CD4-positive, alpha-beta memory T cell (primary cell): Measurements from ENCODE around the gene KCNN3. TPM values are rescaled to one million over a fixed set of nuclear protein-coding genes. Genes with fewer than 3 reads are reported as not detected.

Source experiments
- CTCF ChIA-PET: fragments of 350-600 bp; sonication (Branson Sonifier 250); formaldehyde crosslinking; loops from one replicate; lab custom pipeline; 2021; ENCODE audit warnings: inconsistent platforms; ENCODE audit not compliant: partially characterized antibody; lab: Charles Lee
- POLR2A ChIA-PET: fragments of 350-600 bp; sonication (Branson Sonifier 250); formaldehyde crosslinking; loops from one replicate; lab custom pipeline; 2021; ENCODE audit not compliant: partially characterized antibody; lab: Charles Lee
- DNase-seq, 5 donors: peaks; one replicate each; pipeline versions ENCODE4 v3.0.0 to v3.0.0-alpha.2; 2020 to 2022; ENCODE audit warnings: mixed read lengths in 1 of 5
- H3K27ac ChIP-seq: one replicate; pipeline ENCODE4 v1.7.0; 2013; ENCODE audit warnings: low read depth, low read length
- H3K27me3 ChIP-seq: 2 replicates; pipeline ENCODE4 v1.7.0; 2013; ENCODE audit warnings: mild to moderate bottlenecking, low read length, moderate library complexity; ENCODE audit not compliant: insufficient read depth
- H3K36me3 ChIP-seq: 2 replicates; pipeline ENCODE4 v1.7.0; 2013; ENCODE audit warnings: mild to moderate bottlenecking, low read length, moderate library complexity; ENCODE audit not compliant: insufficient read depth
- H3K4me1 ChIP-seq: 2 replicates; pipeline ENCODE4 v1.7.0; 2013; ENCODE audit warnings: mild to moderate bottlenecking, low read length, moderate library complexity; ENCODE audit not compliant: insufficient read depth
- H3K4me3 ChIP-seq, 2 donors: one replicate each; pipeline ENCODE4 v1.7.0; 2013; ENCODE audit warnings: low read length in 2 of 2, mild to moderate bottlenecking in 1 of 2
- H3K9me3 ChIP-seq, 2 donors: one replicate each; pipeline ENCODE4 v1.7.0; 2013; ENCODE audit warnings: low read length in 2 of 2, control low read depth in 1 of 2; ENCODE audit not compliant: control insufficient read depth in 1 of 2
- H3K27ac Mint-ChIP-seq, 7 donors: one replicate each; pipeline ENCODE4 v1.8.0; 2020 to 2021; ENCODE audit warnings: mixed read lengths in 7 of 7, mild to moderate bottlenecking in 6 of 7, inconsistent platforms in 3 of 7, moderate library complexity in 3 of 7
- H3K27me3 Mint-ChIP-seq, 2 donors: one replicate each; pipeline ENCODE4 v1.8.0; 2020 to 2021; ENCODE audit warnings: mixed read lengths in 2 of 2
- H3K36me3 Mint-ChIP-seq, 2 donors: one replicate each; pipeline ENCODE4 v1.8.0; 2020 to 2021; ENCODE audit warnings: mixed read lengths in 2 of 2, inconsistent platforms in 1 of 2, mild to moderate bottlenecking in 1 of 2
- H3K4me1 Mint-ChIP-seq, 4 donors: one replicate each; pipeline ENCODE4 v1.8.0; 2020 to 2021; ENCODE audit warnings: mixed read lengths in 4 of 4, mild to moderate bottlenecking in 1 of 4
- H3K4me3 Mint-ChIP-seq, 8 donors: one replicate each; pipeline ENCODE4 v1.8.0; 2020 to 2021; ENCODE audit warnings: mixed read lengths in 8 of 8, mild to moderate bottlenecking in 7 of 8, moderate library complexity in 6 of 8, inconsistent platforms in 3 of 8
- H3K9me3 Mint-ChIP-seq, 8 donors: one replicate each; pipeline ENCODE4 v1.8.0; 2020 to 2021; ENCODE audit warnings: mixed read lengths in 8 of 8, mild to moderate bottlenecking in 5 of 8, inconsistent platforms in 3 of 8, moderate library complexity in 1 of 8
- intact Hi-C: fragments of 100-400 bp; cut with micrococcal nuclease; formaldehyde crosslinking; loops from one replicate; pipeline ENCODE4 v1.15.1; 2023
- polyA plus RNA-seq, 2 donors: library from polyadenylated mRNA; unstranded; fragments of 300-500 nt; fragmentation: Illumina TruSeq; gene quantifications; one replicate each; pipeline ENCODE4 v1.2.3, GENCODE V29; 2021
- total RNA-seq, 2 experiments: library from RNA; stranded (reverse); gene quantifications; one replicate each; pipeline ENCODE4 v1.2.3, GENCODE V29; 2021

Gene KCNN3
- total and polyA plus RNA-seq, 4 experiments from 2014 or later = 0.06 TPM; not detected in 3

- H3K27ac ChIP-seq = no peak overlapping the region
- peaks cover 50% of the 10 kb centered on the region for H3K4me1 ChIP-seq
- H3K4me3 ChIP-seq = no peak overlapping the region
- ChIA-PET CTCF (interaction anchor here (1.0 to 1.2 kb wide), 2 partner anchors 9 to 90 kb away, joined by 3 to 4 read pairs; no protein-coding TSS in a partner anchor), POLR2A (no interaction called here)
- intact Hi-C loops = no loop called here
- peaks cover 34 to 51% (median 43%) of the 10 kb centered on the region in 4 donors for H3K4me1 Mint-ChIP-seq
- peak overlapping the region in 2 of 7 donors; percentile 59 to 82 for H3K27ac Mint-ChIP-seq
- no peaks in the 10 kb centered on the region for H3K36me3 Mint-ChIP-seq
- no peaks in the 10 kb centered on the region for H3K9me3 Mint-ChIP-seq
- no peaks in the 10 kb centered on the region for H3K36me3 ChIP-seq
- no peaks in the 10 kb centered on the region for H3K27me3 ChIP-seq
- H3K4me3 Mint-ChIP-seq = no peak overlapping the region
- DNase-seq = no peak
- peaks cover 0 to 2% of the 10 kb centered on the region in 2 donors for H3K27me3 Mint-ChIP-seq
- H3K9me3 ChIP-seq = no peaks in the 10 kb centered on the region
Measured at GRCh38 chr1:154788886-154789285, 81.2 kb downstream of the KCNN3 start.

- Histone ChIP-seq H3K9me3 (no peaks in the 10 kb centered on the region), H3K4me3 (no peak overlapping the region), H3K27ac (no peak overlapping the region), H3K4me1 (peaks cover 53% of the 10 kb centered on the region), H3K36me3 (no peaks in the 10 kb centered on the region), H3K27me3 (no peaks in the 10 kb centered on the region)
- DNase-seq = no peak
- peaks cover 0 to 2% of the 10 kb centered on the region in 2 donors for H3K27me3 Mint-ChIP-seq
- no peak overlapping the region for H3K27ac Mint-ChIP-seq
- ChIA-PET CTCF (interaction anchor here (1.2 kb wide), 1 partner anchor 91 kb away, joined by 4 read pairs; no protein-coding TSS in a partner anchor), POLR2A (no interaction called here)
- H3K4me3 Mint-ChIP-seq = no peak overlapping the region
- H3K9me3 Mint-ChIP-seq = no peaks in the 10 kb centered on the region
- intact Hi-C loops = no loop called here
- H3K36me3 Mint-ChIP-seq = no peaks in the 10 kb centered on the region
- H3K4me1 Mint-ChIP-seq = peaks cover 36 to 57% (median 48%) of the 10 kb centered on the region in 4 donors
Measured at GRCh38 chr1:154788110-154788870, 81.8 kb downstream of the KCNN3 start.

- no peaks in the 10 kb centered on the region for H3K9me3 Mint-ChIP-seq
- peaks cover 26 to 47% (median 41%) of the 10 kb centered on the region in 4 donors for H3K4me1 Mint-ChIP-seq
- no peak overlapping the region for H3K4me3 ChIP-seq
- no peaks in the 10 kb centered on the region for H3K27me3 ChIP-seq
- DNase-seq = no peak
- ChIA-PET CTCF (interaction anchor here (0.8 to 2.3 kb wide), 2 partner anchors 10 to 26 kb away, joined by 3 to 8 read pairs; no protein-coding TSS in a partner anchor), POLR2A (no interaction called here)
- intact Hi-C loops = no loop called here
- H3K4me1 ChIP-seq = peaks cover 41% of the 10 kb centered on the region
- H3K4me3 Mint-ChIP-seq = no peak overlapping the region
- no peaks in the 10 kb centered on the region for H3K9me3 ChIP-seq
- H3K27ac ChIP-seq = no peak overlapping the region
- H3K36me3 ChIP-seq = no peaks in the 10 kb centered on the region
- H3K27ac Mint-ChIP-seq = peak overlapping the region in 3 of 7 donors; percentile 25 to 56 (median 55)
- no peaks in the 10 kb centered on the region for H3K36me3 Mint-ChIP-seq
- H3K27me3 Mint-ChIP-seq = peaks cover 0 to 2% of the 10 kb centered on the region in 2 donors
Measured at GRCh38 chr1:154786804-154787570, 83.1 kb downstream of the KCNN3 start.

GRCh38 chr1:154784924-154785531 lies 85.1 kb downstream of the KCNN3 start:
- peak overlapping the region; percentile 7 to 87 (median 56) for H3K4me3 Mint-ChIP-seq
- H3K36me3 Mint-ChIP-seq = no peaks in the 10 kb centered on the region
- peak; percentile 61 to 73 (median 68) for DNase-seq
- Histone ChIP-seq H3K9me3 (no peaks in the 10 kb centered on the region), H3K4me3 (no peak overlapping the region), H3K36me3 (no peaks in the 10 kb centered on the region), H3K4me1 (peaks cover 25% of the 10 kb centered on the region), H3K27ac (peak overlapping the region; percentile 40), H3K27me3 (no peaks in the 10 kb centered on the region)
- intact Hi-C loops = no loop called here
- H3K27ac Mint-ChIP-seq = peak overlapping the region; percentile 56 to 95 (median 90)
- CTCF ChIA-PET = interaction anchor here (0.7 to 2.3 kb wide), 8 partner anchors 11 to 225 kb away, joined by 3 to 15 read pairs (median 3); no protein-coding TSS in a partner anchor
- peaks cover 16 to 33% (median 27%) of the 10 kb centered on the region in 4 donors for H3K4me1 Mint-ChIP-seq
- no peaks in the 10 kb centered on the region for H3K27me3 Mint-ChIP-seq
- H3K9me3 Mint-ChIP-seq = no peaks in the 10 kb centered on the region
- POLR2A ChIA-PET = interaction anchor here (1.1 to 1.3 kb wide), 2 partner anchors 8 to 13 kb away, joined by 3 read pairs; no protein-coding TSS in a partner anchor

DNA sequence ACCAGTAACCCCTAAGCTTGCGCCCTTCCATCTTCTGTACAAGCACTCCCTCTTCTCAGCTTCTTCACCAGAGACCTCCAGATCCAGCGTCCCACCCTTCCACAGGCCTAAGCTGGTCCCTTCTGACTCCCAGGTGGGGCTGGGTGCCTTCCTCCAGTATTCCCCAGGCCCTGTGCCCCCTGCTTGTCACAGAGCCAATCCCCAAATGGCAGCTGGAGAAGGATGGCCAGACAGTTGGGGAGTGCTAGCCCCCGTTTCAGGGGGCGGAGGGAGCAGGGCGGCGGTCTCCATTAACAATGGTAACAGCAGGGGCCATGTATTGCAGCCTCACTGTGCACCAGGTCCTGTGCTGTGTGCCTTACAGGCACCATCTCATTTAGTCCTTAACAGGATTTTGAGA lies 85.7 kb downstream of the KCNN3 start:
- peaks cover 16 to 33% (median 27%) of the 10 kb centered on the region in 4 donors for H3K4me1 Mint-ChIP-seq
- POLR2A ChIA-PET = interaction anchor here (1.1 to 1.3 kb wide), 2 partner anchors 8 to 13 kb away, joined by 3 read pairs; no protein-coding TSS in a partner anchor
- Histone ChIP-seq H3K27ac (peak overlapping the region; percentile 40), H3K27me3 (no peaks in the 10 kb centered on the region), H3K9me3 (no peaks in the 10 kb centered on the region), H3K4me3 (no peak overlapping the region), H3K36me3 (no peaks in the 10 kb centered on the region), H3K4me1 (peaks cover 25% of the 10 kb centered on the region)
- H3K4me3 Mint-ChIP-seq = peak overlapping the region in 6 of 8 donors; percentile 10 to 87 (median 58)
- no peaks in the 10 kb centered on the region for H3K9me3 Mint-ChIP-seq
- H3K27ac Mint-ChIP-seq = peak overlapping the region; percentile 56 to 95 (median 90)
- peak in 1 of 5 donors; percentile 4 for DNase-seq
- no peaks in the 10 kb centered on the region for H3K27me3 Mint-ChIP-seq
- CTCF ChIA-PET = interaction anchor here (1.2 to 1.9 kb wide), 3 partner anchors 10 to 225 kb away, joined by 3 to 15 read pairs (median 6); no protein-coding TSS in a partner anchor
- H3K36me3 Mint-ChIP-seq = no peaks in the 10 kb centered on the region
- intact Hi-C loops = no loop called here

DNA sequence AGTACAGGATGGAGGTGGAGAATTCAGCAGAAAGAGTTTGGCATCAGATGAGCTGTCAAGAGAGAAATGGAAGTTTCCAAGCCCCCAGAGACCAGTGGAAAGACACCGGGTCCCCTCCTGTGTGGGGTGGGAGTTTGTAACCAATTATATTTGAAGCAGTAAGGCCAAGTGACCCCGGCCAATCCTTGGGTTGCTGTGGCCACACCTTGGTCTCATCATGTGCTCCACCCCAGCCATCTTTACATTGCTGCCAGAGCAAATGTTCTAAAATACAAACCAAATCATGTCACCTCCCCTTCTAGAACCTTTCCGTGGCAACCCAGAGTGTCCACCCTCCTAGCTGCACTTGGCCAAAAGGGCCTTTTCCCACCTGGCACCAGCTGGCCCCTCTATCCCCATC lies 86.1 kb downstream of the KCNN3 start:
- intact Hi-C loops = no loop called here
- ChIA-PET CTCF (interaction anchor here (1.9 kb wide), 1 partner anchor 23 kb away, joined by 15 read pairs; no protein-coding TSS in a partner anchor), POLR2A (interaction anchor here (1.1 kb wide), 1 partner anchor 9 kb away, joined by 3 read pairs; no protein-coding TSS in a partner anchor)
- DNase-seq = no peak
- no peaks in the 10 kb centered on the region for H3K36me3 ChIP-seq
- H3K4me1 ChIP-seq = peaks cover 25% of the 10 kb centered on the region
- H3K4me3 ChIP-seq = no peak overlapping the region
- no peaks in the 10 kb centered on the region for H3K36me3 Mint-ChIP-seq
- H3K9me3 ChIP-seq = no peaks in the 10 kb centered on the region
- peak overlapping the region; percentile 56 to 95 (median 89) for H3K27ac Mint-ChIP-seq
- H3K9me3 Mint-ChIP-seq = peaks cover 0 to under 1% (median 0%) of the 10 kb centered on the region in 8 donors
- H3K27me3 Mint-ChIP-seq = no peaks in the 10 kb centered on the region
- H3K4me3 Mint-ChIP-seq = peak overlapping the region in 3 of 8 donors; percentile 20 to 57 (median 43)
- H3K27me3 ChIP-seq = no peaks in the 10 kb centered on the region
- peaks cover 16 to 33% (median 27%) of the 10 kb centered on the region in 4 donors for H3K4me1 Mint-ChIP-seq
- H3K27ac ChIP-seq = peak overlapping the region; percentile 40
